Measurements from ENCODE around the gene KRT10. TPM values are rescaled to one million over a fixed set of nuclear protein-coding genes. Genes with fewer than 3 reads are reported as not detected.
"Not testable (repeated sequence)": the region's sequence is repeated elsewhere in the genome, so short reads cannot be mapped to it uniquely, and the experiment has no call there.

KRT10 gene
- total RNA-seq, 4 donors from 2014 or later, result 6.9 to 47.1 (median 39.8) TPM; not detected in 1

GRCh38 chr17:40817103-40817682 lies 5.2 kb downstream of the KRT10 start:
- no peak for DNase-seq
- Histone ChIP-seq H3K4me3 (no peak overlapping the region), H3K27me3 (no peaks in the 10 kb centered on the region), H3K27ac (no peak overlapping the region), H3K36me3 (no peaks in the 10 kb centered on the region), H3K9me3 (no peaks in the 10 kb centered on the region), H3K4me1 (peaks cover 0 to 6% of the 10 kb centered on the region in 2 donors)
- intact Hi-C loops (cut with DNase I; ENCODE audit: low total_unique reads), result no loop called here
- TF ChIP-seq CTCF (IDR thresholded peaks at IDR 0.05) (no peak), POLR2A (IDR thresholded peaks at IDR 0.05) (no peak)

- H3K27ac ChIP-seq, result no peak overlapping the region
- intact Hi-C loops (cut with DNase I; ENCODE audit: low total_unique reads), result no loop called here
- no peaks in the 10 kb centered on the region for H3K9me3 ChIP-seq
- H3K27me3 ChIP-seq, result peaks cover 0 to 5% of the 10 kb centered on the region in 2 donors
- H3K4me3 ChIP-seq, result no peak overlapping the region
- DNase-seq, result no peak
- peaks cover 0 to 6% of the 10 kb centered on the region in 2 donors for H3K4me1 ChIP-seq
- H3K36me3 ChIP-seq, result no peaks in the 10 kb centered on the region
- TF ChIP-seq POLR2A (IDR thresholded peaks at IDR 0.05) (no peak), CTCF (IDR thresholded peaks at IDR 0.05) (no peak)
Observed at GRCh38 chr17:40816569-40816968, 5.8 kb downstream of the KRT10 start.

- Histone ChIP-seq H3K9me3 (no peaks in the 10 kb centered on the region), H3K4me3 (no peak overlapping the region), H3K27me3 (peaks cover 0 to 5% of the 10 kb centered on the region in 2 donors), H3K27ac (no peak overlapping the region), H3K36me3 (no peaks in the 10 kb centered on the region), H3K4me1 (peaks cover 0 to 6% of the 10 kb centered on the region in 2 donors)
- DNase-seq, result no peak
- intact Hi-C loops (cut with DNase I; ENCODE audit: low total_unique reads), result no loop called here
- TF ChIP-seq CTCF (IDR thresholded peaks at IDR 0.05) (no peak), POLR2A (IDR thresholded peaks at IDR 0.05) (no peak)
Observed at GRCh38 chr17:40815381-40815780, 7.0 kb downstream of the KRT10 start.

GRCh38 chr17:40814657-40815056 lies 7.8 kb downstream of the KRT10 start:
- H3K36me3 ChIP-seq; H3K4me3 ChIP-seq; H3K4me1 ChIP-seq; intact Hi-C loops (cut with DNase I; ENCODE audit: low total_unique reads); H3K27me3 ChIP-seq; H3K9me3 ChIP-seq; H3K27ac ChIP-seq; DNase-seq: not testable (repeated sequence)

- Histone ChIP-seq H3K4me1 (peaks cover 0 to 6% of the 10 kb centered on the region in 2 donors), H3K36me3 (no peaks in the 10 kb centered on the region), H3K27me3 (peaks cover 0 to 5% of the 10 kb centered on the region in 2 donors), H3K4me3 (no peak overlapping the region), H3K9me3 (no peaks in the 10 kb centered on the region), H3K27ac (no peak overlapping the region)
- no peak for DNase-seq
- intact Hi-C loops (cut with DNase I; ENCODE audit: low total_unique reads), result no loop called here
- TF ChIP-seq POLR2A (IDR thresholded peaks at IDR 0.05) (no peak), CTCF (IDR thresholded peaks at IDR 0.05) (no peak)
Observed at GRCh38 chr17:40813804-40814203, 8.6 kb downstream of the KRT10 start.

- H3K4me3 ChIP-seq, result no peak overlapping the region
- H3K36me3 ChIP-seq, result no peaks in the 10 kb centered on the region
- peaks cover 0 to under 1% of the 10 kb centered on the region in 2 donors for H3K4me1 ChIP-seq
- TF ChIP-seq POLR2A (IDR thresholded peaks at IDR 0.05) (no peak), CTCF (IDR thresholded peaks at IDR 0.05) (no peak)
- H3K27me3 ChIP-seq, result peaks cover 0 to 5% of the 10 kb centered on the region in 2 donors
- no peak for DNase-seq
- intact Hi-C loops (cut with DNase I; ENCODE audit: low total_unique reads), result no loop called here
- H3K9me3 ChIP-seq, result no peaks in the 10 kb centered on the region
- H3K27ac ChIP-seq, result no peak overlapping the region
Observed at GRCh38 chr17:40812639-40813038, 9.8 kb downstream of the KRT10 start.
